GM19324 (cell line): ENCODE data around the gene MTFMT.
A peak's percentile ranks its signal among the peaks of the same experiment; 100 is the strongest.
"Not testable (repeated sequence)": the region's sequence is repeated elsewhere in the genome, so short reads cannot be mapped to it uniquely, and the experiment has no call there.

Source experiments
- ATAC-seq: cut with Tn5 transposase; IDR thresholded peaks from one replicate; pipeline ENCODE4 v1.9.1; 2021; ENCODE audit warnings: mild to moderate bottlenecking, moderate library complexity; ENCODE audit not compliant: unreplicated experiment, low FRiP score

Gene MTFMT

GRCh38 chr15:65060641-65061397 is 31.4 kb upstream of the MTFMT start:
- no peak for ATAC-seq

GRCh38 chr15:65059931-65060596 is 30.6 kb upstream of the MTFMT start:
- no peak for ATAC-seq

- ATAC-seq = no peak
Measured at GRCh38 chr15:65059369-65059750, 29.9 kb upstream of the MTFMT start.

- no peak for ATAC-seq
Measured at GRCh38 chr15:65058394-65059368, 29.2 kb upstream of the MTFMT start.

- no peak for ATAC-seq
Measured at GRCh38 chr15:65057549-65057940, 28.1 kb upstream of the MTFMT start.

- no peak for ATAC-seq
Measured at GRCh38 chr15:65056868-65057548, 27.6 kb upstream of the MTFMT start.

- ATAC-seq = no peak
Measured at GRCh38 chr15:65056106-65056505, 26.7 kb upstream of the MTFMT start.

GRCh38 chr15:65055201-65055870 is 25.9 kb upstream of the MTFMT start:
- no peak for ATAC-seq

- no peak for ATAC-seq
Measured at GRCh38 chr15:65054333-65055200, 25.1 kb upstream of the MTFMT start.

- ATAC-seq = no peak
Measured at GRCh38 chr15:65052956-65053355, 23.5 kb upstream of the MTFMT start.

GRCh38 chr15:65051266-65051665 is 21.8 kb upstream of the MTFMT start:
- ATAC-seq = no peak

GRCh38 chr15:65050270-65050669 is 20.8 kb upstream of the MTFMT start:
- no peak for ATAC-seq

- ATAC-seq = peak; percentile 81
Measured at GRCh38 chr15:65049418-65049840, 20.0 kb upstream of the MTFMT start.

GRCh38 chr15:65048241-65048640 is 18.8 kb upstream of the MTFMT start:
- ATAC-seq = no peak

- ATAC-seq = no peak
Measured at GRCh38 chr15:65044724-65045481, 15.5 kb upstream of the MTFMT start, which contains the start of gene SLC51B. SLC51B (plus strand) TSS chr15:65045387; CDS start chr15:65050005, 4,618 bp downstream.

- not testable (repeated sequence) for ATAC-seq
Measured at GRCh38 chr15:65044218-65044617, 14.8 kb upstream of the MTFMT start.

GRCh38 chr15:65042776-65043327 is 13.4 kb upstream of the MTFMT start:
- no peak for ATAC-seq

- no peak for ATAC-seq
Measured at GRCh38 chr15:65041787-65042186, 12.3 kb upstream of the MTFMT start.
